ENCODE data around the gene RARA.
"Not testable (repeated sequence)": the region's sequence is repeated elsewhere in the genome, so short reads cannot be mapped to it uniquely, and the experiment has no call there.

Gene RARA

GRCh38 chr17:40376541-40376940, 67.6 kb downstream of the RARA start:
- not testable (repeated sequence) for H3K4me3 ChIP-seq (ENCODE audit: low read length); H3K36me3 ChIP-seq (ENCODE audit: control insufficient read depth, insufficient read depth, low read length, severe bottlenecking); H3K9me3 ChIP-seq (ENCODE audit: control insufficient read depth, low read length); H3K9ac ChIP-seq (ENCODE audit: low read length); H3K27me3 ChIP-seq (replicated peaks; ENCODE audit: control insufficient read depth, insufficient read depth, low read length); DNase-seq (ENCODE audit: low read depth)
- H3K4me1 ChIP-seq (ENCODE audit: control insufficient read depth, insufficient read depth, low read length), result peaks cover 17% of the 10 kb centered on the region

- no peak overlapping the region for H3K9ac ChIP-seq (ENCODE audit: low read length)
- no peaks in the 10 kb centered on the region for H3K27me3 ChIP-seq (replicated peaks; ENCODE audit: control insufficient read depth, insufficient read depth, low read length)
- DNase-seq (ENCODE audit: low read depth), result no peak
- H3K4me1 ChIP-seq (ENCODE audit: control insufficient read depth, insufficient read depth, low read length), result peaks cover 11% of the 10 kb centered on the region
- H3K4me3 ChIP-seq (ENCODE audit: low read length), result no peak overlapping the region
- peaks cover 8% of the 10 kb centered on the region for H3K9me3 ChIP-seq (ENCODE audit: control insufficient read depth, low read length)
- no peaks in the 10 kb centered on the region for H3K36me3 ChIP-seq (ENCODE audit: control insufficient read depth, insufficient read depth, low read length, severe bottlenecking)
Observed at GRCh38 chr17:40377832-40378231, 68.9 kb downstream of the RARA start.

- DNase-seq (ENCODE audit: low read depth), result no peak
Observed at GRCh38 chr17:40378966-40379365, 70.0 kb downstream of the RARA start.

GRCh38 chr17:40382251-40382650, 73.3 kb downstream of the RARA start:
- no peaks in the 10 kb centered on the region for H3K9me3 ChIP-seq (ENCODE audit: control insufficient read depth, low read length)
- H3K4me3 ChIP-seq (ENCODE audit: low read length), result no peak overlapping the region
- peak; percentile 8 for DNase-seq (ENCODE audit: low read depth)
- no peaks in the 10 kb centered on the region for H3K27me3 ChIP-seq (replicated peaks; ENCODE audit: control insufficient read depth, insufficient read depth, low read length)
- no peaks in the 10 kb centered on the region for H3K36me3 ChIP-seq (ENCODE audit: control insufficient read depth, insufficient read depth, low read length, severe bottlenecking)
- peaks cover 2% of the 10 kb centered on the region for H3K4me1 ChIP-seq (ENCODE audit: control insufficient read depth, insufficient read depth, low read length)
- no peak overlapping the region for H3K9ac ChIP-seq (ENCODE audit: low read length)

More at GRCh38 chr17:40378966-40379365, 70.0 kb downstream of the RARA start:
- no peaks in the 10 kb centered on the region for H3K27me3 ChIP-seq (replicated peaks; ENCODE audit: control insufficient read depth, insufficient read depth, low read length)
- peaks cover 2% of the 10 kb centered on the region for H3K4me1 ChIP-seq (ENCODE audit: control insufficient read depth, insufficient read depth, low read length)
- H3K9me3 ChIP-seq (ENCODE audit: control insufficient read depth, low read length), result peaks cover 5% of the 10 kb centered on the region
- H3K36me3 ChIP-seq (ENCODE audit: control insufficient read depth, insufficient read depth, low read length, severe bottlenecking), result no peaks in the 10 kb centered on the region
- no peak overlapping the region for H3K9ac ChIP-seq (ENCODE audit: low read length)
- no peak overlapping the region for H3K4me3 ChIP-seq (ENCODE audit: low read length)

GRCh38 chr17:40386555-40386954, 77.6 kb downstream of the RARA start:
- not testable (repeated sequence) for H3K9ac ChIP-seq (ENCODE audit: low read length); H3K27me3 ChIP-seq (replicated peaks; ENCODE audit: control insufficient read depth, insufficient read depth, low read length); DNase-seq (ENCODE audit: low read depth); H3K36me3 ChIP-seq (ENCODE audit: control insufficient read depth, insufficient read depth, low read length, severe bottlenecking); H3K4me1 ChIP-seq (ENCODE audit: control insufficient read depth, insufficient read depth, low read length); H3K9me3 ChIP-seq (ENCODE audit: control insufficient read depth, low read length); H3K4me3 ChIP-seq (ENCODE audit: low read length)

- peak; percentile 91 for DNase-seq (ENCODE audit: low read depth)
- Histone ChIP-seq H3K9ac (ENCODE audit: low read length) (peak overlapping the region; percentile 66), H3K27me3 (replicated peaks; ENCODE audit: control insufficient read depth, insufficient read depth, low read length) (no peaks in the 10 kb centered on the region), H3K4me1 (ENCODE audit: control insufficient read depth, insufficient read depth, low read length) (no peaks in the 10 kb centered on the region), H3K9me3 (ENCODE audit: control insufficient read depth, low read length) (no peaks in the 10 kb centered on the region), H3K4me3 (ENCODE audit: low read length) (no peak overlapping the region), H3K36me3 (ENCODE audit: control insufficient read depth, insufficient read depth, low read length, severe bottlenecking) (no peaks in the 10 kb centered on the region)
Observed at GRCh38 chr17:40399185-40399584, 90.2 kb downstream of the RARA start.

GRCh38 chr17:40402668-40403067, 93.7 kb downstream of the RARA start:
- Histone ChIP-seq H3K36me3 (ENCODE audit: control insufficient read depth, insufficient read depth, low read length, severe bottlenecking) (no peaks in the 10 kb centered on the region), H3K27me3 (replicated peaks; ENCODE audit: control insufficient read depth, insufficient read depth, low read length) (no peaks in the 10 kb centered on the region), H3K9ac (ENCODE audit: low read length) (no peak overlapping the region), H3K9me3 (ENCODE audit: control insufficient read depth, low read length) (no peaks in the 10 kb centered on the region), H3K4me1 (ENCODE audit: control insufficient read depth, insufficient read depth, low read length) (no peaks in the 10 kb centered on the region), H3K4me3 (ENCODE audit: low read length) (no peak overlapping the region)
- DNase-seq (ENCODE audit: low read depth), result no peak

GRCh38 chr17:40404003-40404402, 95.0 kb downstream of the RARA start:
- H3K9me3 ChIP-seq (ENCODE audit: control insufficient read depth, low read length), result no peaks in the 10 kb centered on the region
- H3K4me3 ChIP-seq (ENCODE audit: low read length), result no peak overlapping the region
- no peak overlapping the region for H3K9ac ChIP-seq (ENCODE audit: low read length)
- no peaks in the 10 kb centered on the region for H3K27me3 ChIP-seq (replicated peaks; ENCODE audit: control insufficient read depth, insufficient read depth, low read length)
- no peak for DNase-seq (ENCODE audit: low read depth)
- H3K36me3 ChIP-seq (ENCODE audit: control insufficient read depth, insufficient read depth, low read length, severe bottlenecking), result no peaks in the 10 kb centered on the region
- H3K4me1 ChIP-seq (ENCODE audit: control insufficient read depth, insufficient read depth, low read length), result no peaks in the 10 kb centered on the region

Measured in adipocyte (in vitro differentiated cells).